GM12878 (cell line): ENCODE data around the gene HNRNPR. TPM values are rescaled to one million over a fixed set of nuclear protein-coding genes. Genes with fewer than 3 reads are reported as not detected.

Experiments
- ATAC-seq: fragments of 200-7000 bp; cut with Tn5 transposase; 3 replicates; pipeline ENCODE4 v1.9.1; 2020; ENCODE audit warnings: mild to moderate bottlenecking, moderate library complexity
- BruUV-seq: library from RNA; stranded (reverse); fragments of 400-500 nt; replicated peaks from 2 replicates; lab custom pipeline; 2021; lab: Mats Ljungman, UMichigan
- CTCF ChIA-PET: fragments of 300-600 bp; sonication (Branson Sonifier 250); formaldehyde crosslinking; extraction: SDS; loops from one replicate; lab custom pipeline; 2021; ENCODE audit warnings: inconsistent platforms; lab: Yijun Ruan, JAX
- POLR2A ChIA-PET: fragments of 350-600 bp; formaldehyde crosslinking; extraction: SDS; loops from one replicate; lab custom pipeline; 2021; ENCODE audit warnings: inconsistent platforms; lab: Charles Lee
- RAD21 ChIA-PET: fragments of 300-600 bp; sonication (Branson Sonifier 250); formaldehyde crosslinking; loops from one replicate; lab custom pipeline; 2023; ENCODE audit warnings: antibody characterized with exemption; ENCODE audit not compliant: unreplicated experiment; lab: Charles Lee
- SMC1A ChIA-PET: fragments of 300-600 bp; sonication (Branson Sonifier 250); formaldehyde crosslinking; loops from one replicate; lab custom pipeline; 2023; ENCODE audit not compliant: unreplicated experiment, uncharacterized antibody; lab: Charles Lee
- DNase-seq: peaks from one replicate; pipeline ENCODE4 v3.0.0-alpha.2; 2011; ENCODE audit warnings: low read depth, low spot score
- FAIRE-seq: peaks from 3 replicates; lab custom pipeline; 2011; peaks lifted over from hg19 to GRCh38; lab: Jason Lieb, UNC
- H2AFZ ChIP-seq: 2 replicates; pipeline ENCODE4 v1.6.0; 2011; ENCODE audit warnings: low read depth, low read length, control low read depth; ENCODE audit not compliant: control insufficient read depth
- H3K27ac ChIP-seq: 2 replicates; pipeline ENCODE4 v1.5.1; 2011; ENCODE audit warnings: control low read depth; ENCODE audit not compliant: control insufficient read depth, insufficient read depth
- H3K27me3 ChIP-seq, 2 experiments: replicated peaks in 1 of 2; 2 replicates each; pipeline versions ENCODE4 v1.6.0 to v1.6.1; 2011; ENCODE audit warnings: low read length in 1 of 2; ENCODE audit not compliant: control insufficient read depth in 2 of 2, insufficient read depth in 2 of 2
- H3K36me3 ChIP-seq, 2 experiments: 2 replicates each; pipeline ENCODE4 v1.5.1; 2011; ENCODE audit warnings: low read length in 1 of 2; ENCODE audit not compliant: control insufficient read depth in 2 of 2, insufficient read depth in 2 of 2
- H3K4me1 ChIP-seq: 2 replicates; pipeline ENCODE4 v1.6.1; 2011; ENCODE audit warnings: mild to moderate bottlenecking, low read length, moderate library complexity, mixed read lengths; ENCODE audit not compliant: control insufficient read depth, insufficient read depth
- H3K4me2 ChIP-seq: 2 replicates; pipeline ENCODE4 v1.6.0; 2011; ENCODE audit warnings: control low read depth; ENCODE audit not compliant: control insufficient read depth, insufficient read depth
- H3K4me3 ChIP-seq: fragments of 200-600 bp; sonication (generic); 2 replicates; pipeline ENCODE4 v1.5.1; 2016
- H3K79me2 ChIP-seq: 2 replicates; pipeline ENCODE4 v1.6.0; 2011; ENCODE audit warnings: low read length; ENCODE audit not compliant: control insufficient read depth, insufficient read depth
- H3K9ac ChIP-seq: 2 replicates; pipeline ENCODE4 v1.8.0; 2011; ENCODE audit warnings: low read length, control low read depth, mixed read lengths; ENCODE audit not compliant: control insufficient read depth, insufficient read depth
- H3K9me3 ChIP-seq: replicated peaks from 3 replicates; pipeline ENCODE4 v1.5.1; 2011; ENCODE audit warnings: mild to moderate bottlenecking, low read length; ENCODE audit not compliant: control insufficient read depth, insufficient read depth
- H4K20me1 ChIP-seq: 2 replicates; pipeline ENCODE4 v1.6.0; 2011; ENCODE audit not compliant: control insufficient read depth, insufficient read depth
- CHD1 ChIP-seq: IDR thresholded peaks from 2 replicates; pipeline ENCODE4 v1.6.1; 2012; ENCODE audit warnings: low read depth, low read length, improper control_type of control experiment
- CREB1 ChIP-seq: IDR thresholded peaks from 2 replicates; pipeline ENCODE4 v1.6.1; 2012; ENCODE audit warnings: low read depth, mild to moderate bottlenecking, inconsistent platforms
- GATAD2B ChIP-seq: fragments of 450-650 bp; conservative IDR thresholded peaks from 2 replicates; pipeline ENCODE4 v1.6.1; 2017; ENCODE audit warnings: low read depth, mild to moderate bottlenecking, moderate library complexity
- IKZF2 ChIP-seq, 2 experiments: fragments of 450-650 bp; IDR thresholded peaks; 2 replicates each; pipeline ENCODE4 v1.6.1; 2017; ENCODE audit warnings: mild to moderate bottlenecking in 2 of 2, moderate library complexity in 2 of 2
- JUND ChIP-seq: IDR thresholded peaks from 2 replicates; pipeline ENCODE4 v1.6.1; 2012; ENCODE audit warnings: low read depth, mild to moderate bottlenecking, low read length, improper control_type of control experiment, moderate library complexity
- MEF2A ChIP-seq: IDR thresholded peaks from 2 replicates; pipeline ENCODE4 v1.6.1; 2011; ENCODE audit warnings: low read depth, mild to moderate bottlenecking, low read length, moderate library complexity; ENCODE audit not compliant: insufficient read depth
- MTA3 ChIP-seq: IDR thresholded peaks from 2 replicates; pipeline ENCODE4 v1.6.1; 2012; ENCODE audit warnings: low read length, inconsistent platforms, borderline replicate concordance
- SP1 ChIP-seq: IDR thresholded peaks from one replicate; pipeline ENCODE4 v1.6.1; 2011; ENCODE audit warnings: low read depth, low read length
- SPI1 ChIP-seq: IDR thresholded peaks from 2 replicates; pipeline ENCODE4 v1.6.1; 2011; ENCODE audit warnings: low read depth, mild to moderate bottlenecking, low read length, moderate library complexity, borderline replicate concordance; ENCODE audit not compliant: insufficient read depth
- SREBF2 ChIP-seq: IDR thresholded peaks from 2 replicates; pipeline ENCODE4 v1.6.1; 2012; ENCODE audit warnings: mild to moderate bottlenecking, low read length
- SUZ12 ChIP-seq: fragments of 200-600 bp; sonication (generic); IDR thresholded peaks from one replicate; pipeline ENCODE4 v1.6.1; 2018; ENCODE audit warnings: antibody characterized with exemption, mild to moderate bottlenecking; ENCODE audit not compliant: unreplicated experiment
- ZNF384 ChIP-seq: IDR thresholded peaks from 2 replicates; pipeline ENCODE4 v1.6.1; 2012; ENCODE audit warnings: low read depth, mild to moderate bottlenecking, low read length, improper control_type of control experiment, borderline replicate concordance
- WGBS: methylation state at CpG from one replicate; pipeline ENCODE4 v1.1.6; 2016; ENCODE audit warnings: low lambda C conversion rate; ENCODE audit not compliant: insufficient replicate concordance, insufficient coverage; ENCODE audit errors: missing lambda C conversion rate; 5-methylcytosine and 5-hydroxymethylcytosine counted together
- in situ Hi-C: fragments of 300-500 bp; cut with MboI; formaldehyde crosslinking; loops from 9 replicates; pipeline ENCODE4 v1.14.3; 2018; ENCODE audit warnings: mixed read lengths
- intact Hi-C: fragments of 100-400 bp; cut with micrococcal nuclease; formaldehyde crosslinking; loops from one replicate; pipeline ENCODE4 v1.14.2; 2022; ENCODE audit not compliant: unreplicated experiment
- polyA plus RNA-seq, 11 experiments: library from polyadenylated mRNA; depleted of rRNA in 4 of 11; unstranded in 6 of 11; stranded (reverse) in 5 of 11; fragments of >200 nt; fragmentation: Nextera tagmentation in 4 of 11; fragmentation: Illumina TruSeq in 1 of 11; extraction: Ambion mirVana in 4 of 11; extraction: Trizol in 1 of 11; gene quantifications; 1 replicate in 1 of 11; 2 replicates in 10 of 11; pipeline versions ENCODE4 v1.2.1 to v1.2.3, GENCODE V29; 2011 to 2016; ENCODE audit warnings: inconsistent platforms in 2 of 11, missing spikeins in 2 of 11, low read depth in 1 of 11
- total RNA-seq, 4 experiments: library from RNA; depleted of rRNA in 3 of 4; stranded (reverse); fragments of >200 nt in 3 of 4; fragmentation: Illumina TruSeq in 1 of 4; extraction: Trizol in 1 of 4; gene quantifications; 2 replicates each; pipeline versions ENCODE4 v1.2.1 to v1.2.3, GENCODE V29; 2013 to 2021
- TF ChIP-seq, protein P1 (sequence below): fragments of 450-650 bp; IDR thresholded peaks from 2 replicates; pipeline ENCODE4 v1.6.1; 2016; ENCODE audit warnings: mild to moderate bottlenecking
- TF ChIP-seq, protein P2 (sequence below): fragments of 450-650 bp; IDR thresholded peaks from 2 replicates; pipeline ENCODE4 v1.6.1; 2017; ENCODE audit warnings: mild to moderate bottlenecking, moderate library complexity
- TF ChIP-seq, protein P3 (sequence below): fragments of 450-650 bp; IDR thresholded peaks from 2 replicates; pipeline ENCODE4 v1.6.1; 2016; ENCODE audit warnings: mild to moderate bottlenecking

The HNRNPR gene
- total and polyA plus RNA-seq, 10 of the 15 experiments (the other 5 are each of a cell fraction or from before 2014, with no cell fraction given), result 80.5 to 280 (median 218) TPM

DNA sequence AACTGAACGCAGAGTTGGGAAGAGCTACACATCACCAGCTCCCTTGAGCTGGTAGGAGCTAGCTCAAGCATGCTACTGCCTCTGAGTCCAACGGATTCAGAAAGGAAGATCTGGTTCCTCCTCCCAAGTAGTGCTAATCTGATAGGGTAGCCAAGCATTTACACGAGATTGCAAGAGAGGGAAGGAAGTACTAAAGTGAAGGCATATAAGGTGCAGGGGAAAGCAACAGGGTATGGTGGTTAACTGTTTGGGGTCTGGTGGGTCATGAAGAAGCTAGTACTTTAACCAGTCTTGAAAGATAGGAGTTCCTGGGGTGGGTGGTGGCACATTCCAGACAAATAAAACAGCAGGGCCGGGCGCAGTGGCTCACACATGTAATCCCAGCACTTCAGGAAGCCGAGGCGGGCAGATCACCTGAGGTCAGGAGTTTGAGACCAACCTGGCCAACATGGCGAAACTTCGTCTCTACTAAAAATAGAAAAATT, 45.8 kb upstream of the HNRNPR start:
- intact Hi-C loops (no loop called here), in situ Hi-C loops (no loop called here)
- WGBS, result 37% methylated on average over 9 of the region's 9 CpGs
- Histone ChIP-seq H3K9ac (no peak overlapping the region), H3K4me2 (no peak overlapping the region), H4K20me1 (no peaks in the 10 kb centered on the region), H3K4me3 (no peak overlapping the region), H2AFZ (no peak overlapping the region), H3K27ac (no peak overlapping the region), H3K36me3 (no peaks in the 10 kb centered on the region), H3K4me1 (no peaks in the 10 kb centered on the region), H3K79me2 (no peaks in the 10 kb centered on the region), H3K9me3 (no peaks in the 10 kb centered on the region), H3K27me3 (peaks cover 0 to 2% of the 10 kb centered on the region in 2 experiments; a peak in 2 of 4 replicates)
- no peak for FAIRE-seq
- POLR2A ChIA-PET, result interaction anchor here (0.6 kb wide), 1 partner anchor 12 kb away, joined by 3 read pairs; no protein-coding TSS in a partner anchor
- no TSS peak for BruUV-seq
- no peak for DNase-seq
- RAD21 ChIA-PET, result no interaction called here
- no peak for ATAC-seq
- CTCF ChIA-PET, result interaction anchor here (0.7 to 1.2 kb wide), 2 partner anchors 13 to 1359 kb away, joined by 3 read pairs; no protein-coding TSS in a partner anchor
- SMC1A ChIA-PET, result no interaction called here
- TF ChIP-seq SUZ12 (no peak), MTA3 (no peak), IKZF2 (IDR thresholded peaks at IDR 0.05) (no peak), SPI1 (no peak), SREBF2 (no peak), CREB1 (no peak), GATAD2B (no peak), MEF2A (no peak), CHD1 (no peak), JUND (no peak), SP1 (no peak), ZNF384 (no peak)
- TF ChIP-seq, protein P1, sequence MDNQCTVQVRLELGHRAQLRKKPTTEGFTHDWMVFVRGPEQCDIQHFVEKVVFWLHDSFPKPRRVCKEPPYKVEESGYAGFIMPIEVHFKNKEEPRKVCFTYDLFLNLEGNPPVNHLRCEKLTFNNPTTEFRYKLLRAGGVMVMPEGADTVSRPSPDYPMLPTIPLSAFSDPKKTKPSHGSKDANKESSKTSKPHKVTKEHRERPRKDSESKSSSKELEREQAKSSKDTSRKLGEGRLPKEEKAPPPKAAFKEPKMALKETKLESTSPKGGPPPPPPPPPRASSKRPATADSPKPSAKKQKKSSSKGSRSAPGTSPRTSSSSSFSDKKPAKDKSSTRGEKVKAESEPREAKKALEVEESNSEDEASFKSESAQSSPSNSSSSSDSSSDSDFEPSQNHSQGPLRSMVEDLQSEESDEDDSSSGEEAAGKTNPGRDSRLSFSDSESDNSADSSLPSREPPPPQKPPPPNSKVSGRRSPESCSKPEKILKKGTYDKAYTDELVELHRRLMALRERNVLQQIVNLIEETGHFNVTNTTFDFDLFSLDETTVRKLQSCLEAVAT, result no peak
- TF ChIP-seq, protein P2, sequence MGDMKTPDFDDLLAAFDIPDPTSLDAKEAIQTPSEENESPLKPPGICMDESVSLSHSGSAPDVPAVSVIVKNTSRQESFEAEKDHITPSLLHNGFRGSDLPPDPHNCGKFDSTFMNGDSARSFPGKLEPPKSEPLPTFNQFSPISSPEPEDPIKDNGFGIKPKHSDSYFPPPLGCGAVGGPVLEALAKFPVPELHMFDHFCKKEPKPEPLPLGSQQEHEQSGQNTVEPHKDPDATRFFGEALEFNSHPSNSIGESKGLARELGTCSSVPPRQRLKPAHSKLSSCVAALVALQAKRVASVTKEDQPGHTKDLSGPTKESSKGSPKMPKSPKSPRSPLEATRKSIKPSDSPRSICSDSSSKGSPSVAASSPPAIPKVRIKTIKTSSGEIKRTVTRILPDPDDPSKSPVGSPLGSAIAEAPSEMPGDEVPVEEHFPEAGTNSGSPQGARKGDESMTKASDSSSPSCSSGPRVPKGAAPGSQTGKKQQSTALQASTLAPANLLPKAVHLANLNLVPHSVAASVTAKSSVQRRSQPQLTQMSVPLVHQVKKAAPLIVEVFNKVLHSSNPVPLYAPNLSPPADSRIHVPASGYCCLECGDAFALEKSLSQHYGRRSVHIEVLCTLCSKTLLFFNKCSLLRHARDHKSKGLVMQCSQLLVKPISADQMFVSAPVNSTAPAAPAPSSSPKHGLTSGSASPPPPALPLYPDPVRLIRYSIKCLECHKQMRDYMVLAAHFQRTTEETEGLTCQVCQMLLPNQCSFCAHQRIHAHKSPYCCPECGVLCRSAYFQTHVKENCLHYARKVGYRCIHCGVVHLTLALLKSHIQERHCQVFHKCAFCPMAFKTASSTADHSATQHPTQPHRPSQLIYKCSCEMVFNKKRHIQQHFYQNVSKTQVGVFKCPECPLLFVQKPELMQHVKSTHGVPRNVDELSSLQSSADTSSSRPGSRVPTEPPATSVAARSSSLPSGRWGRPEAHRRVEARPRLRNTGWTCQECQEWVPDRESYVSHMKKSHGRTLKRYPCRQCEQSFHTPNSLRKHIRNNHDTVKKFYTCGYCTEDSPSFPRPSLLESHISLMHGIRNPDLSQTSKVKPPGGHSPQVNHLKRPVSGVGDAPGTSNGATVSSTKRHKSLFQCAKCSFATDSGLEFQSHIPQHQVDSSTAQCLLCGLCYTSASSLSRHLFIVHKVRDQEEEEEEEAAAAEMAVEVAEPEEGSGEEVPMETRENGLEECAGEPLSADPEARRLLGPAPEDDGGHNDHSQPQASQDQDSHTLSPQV, result no peak
- TF ChIP-seq, protein P3, sequence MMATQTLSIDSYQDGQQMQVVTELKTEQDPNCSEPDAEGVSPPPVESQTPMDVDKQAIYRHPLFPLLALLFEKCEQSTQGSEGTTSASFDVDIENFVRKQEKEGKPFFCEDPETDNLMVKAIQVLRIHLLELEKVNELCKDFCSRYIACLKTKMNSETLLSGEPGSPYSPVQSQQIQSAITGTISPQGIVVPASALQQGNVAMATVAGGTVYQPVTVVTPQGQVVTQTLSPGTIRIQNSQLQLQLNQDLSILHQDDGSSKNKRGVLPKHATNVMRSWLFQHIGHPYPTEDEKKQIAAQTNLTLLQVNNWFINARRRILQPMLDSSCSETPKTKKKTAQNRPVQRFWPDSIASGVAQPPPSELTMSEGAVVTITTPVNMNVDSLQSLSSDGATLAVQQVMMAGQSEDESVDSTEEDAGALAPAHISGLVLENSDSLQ, result no peak
